Bronchial epithelial cell (primary cell): Measurements from ENCODE around the gene DDX51. TPM values are rescaled to one million over a fixed set of nuclear protein-coding genes. Genes with fewer than 3 reads are reported as not detected.

Experiments
- DNase-seq: peaks from one replicate; pipeline ENCODE4 v3.0.0-alpha.2; 2010; ENCODE audit warnings: low read depth
- FAIRE-seq: peaks from 2 replicates; lab custom pipeline; 2011; peaks lifted over from hg19 to GRCh38; lab: Jason Lieb, UNC
- H3K27me3 ChIP-seq: 2 replicates; pipeline ENCODE4 v1.5.1; 2011; ENCODE audit warnings: low read length; ENCODE audit not compliant: control insufficient read depth, insufficient read depth
- H3K36me3 ChIP-seq: 2 replicates; pipeline ENCODE4 v1.5.1; 2011; ENCODE audit warnings: low read length; ENCODE audit not compliant: control insufficient read depth, insufficient read depth
- H3K4me3 ChIP-seq: 2 replicates; pipeline ENCODE4 v1.5.1; 2011; ENCODE audit warnings: mild to moderate bottlenecking, low read depth, low read length, control low read depth
- total RNA-seq: library from RNA; depleted of rRNA; stranded (reverse); fragments of >200 nt; gene quantifications from 2 replicates; pipeline ENCODE4 v1.2.1, GENCODE V29; 2014
- TF ChIP-seq, protein P1 (sequence below): IDR thresholded peaks from 2 replicates; pipeline ENCODE4 v1.5.1; 2011; ENCODE audit warnings: mild to moderate bottlenecking, moderate library complexity, low read length, control low read depth, inconsistent platforms; ENCODE audit not compliant: insufficient read depth, severe bottlenecking

DDX51 gene
- total RNA-seq, 1 donor from 2014 or later = 10.0 TPM

DNA sequence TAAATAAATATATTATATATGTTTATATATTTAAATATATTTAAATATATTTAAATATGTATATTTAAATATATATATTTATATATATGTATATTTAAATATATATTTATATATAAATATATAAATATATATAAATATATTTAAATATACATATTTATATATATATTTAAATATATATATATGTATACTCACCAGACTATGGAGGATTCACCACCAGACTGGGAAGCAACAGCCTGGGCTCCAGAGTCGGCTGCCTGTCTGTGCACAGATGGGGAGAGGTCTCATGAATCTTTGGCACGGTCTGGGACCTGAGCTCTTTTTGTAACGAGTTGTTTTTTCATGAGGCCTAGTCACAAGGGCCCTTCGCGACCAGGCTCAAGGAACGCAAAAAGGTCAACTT is 21.5 kb upstream of the DDX51 start:
- FAIRE-seq (no peak), DNase-seq (no peak)

GRCh38 chr12:132164426-132164825 is 20.3 kb upstream of the DDX51 start:
- no peak overlapping the region for H3K4me3 ChIP-seq
- no peak for FAIRE-seq
- H3K27me3 ChIP-seq = no peaks in the 10 kb centered on the region
- DNase-seq = no peak
- TF ChIP-seq, protein P1, sequence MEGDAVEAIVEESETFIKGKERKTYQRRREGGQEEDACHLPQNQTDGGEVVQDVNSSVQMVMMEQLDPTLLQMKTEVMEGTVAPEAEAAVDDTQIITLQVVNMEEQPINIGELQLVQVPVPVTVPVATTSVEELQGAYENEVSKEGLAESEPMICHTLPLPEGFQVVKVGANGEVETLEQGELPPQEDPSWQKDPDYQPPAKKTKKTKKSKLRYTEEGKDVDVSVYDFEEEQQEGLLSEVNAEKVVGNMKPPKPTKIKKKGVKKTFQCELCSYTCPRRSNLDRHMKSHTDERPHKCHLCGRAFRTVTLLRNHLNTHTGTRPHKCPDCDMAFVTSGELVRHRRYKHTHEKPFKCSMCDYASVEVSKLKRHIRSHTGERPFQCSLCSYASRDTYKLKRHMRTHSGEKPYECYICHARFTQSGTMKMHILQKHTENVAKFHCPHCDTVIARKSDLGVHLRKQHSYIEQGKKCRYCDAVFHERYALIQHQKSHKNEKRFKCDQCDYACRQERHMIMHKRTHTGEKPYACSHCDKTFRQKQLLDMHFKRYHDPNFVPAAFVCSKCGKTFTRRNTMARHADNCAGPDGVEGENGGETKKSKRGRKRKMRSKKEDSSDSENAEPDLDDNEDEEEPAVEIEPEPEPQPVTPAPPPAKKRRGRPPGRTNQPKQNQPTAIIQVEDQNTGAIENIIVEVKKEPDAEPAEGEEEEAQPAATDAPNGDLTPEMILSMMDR = no peak
- no peaks in the 10 kb centered on the region for H3K36me3 ChIP-seq

More for the DNA sequence above, 21.5 kb upstream of the DDX51 start:
- TF ChIP-seq, protein P1 = no peak
- H3K4me3 ChIP-seq = no peak overlapping the region
- H3K36me3 ChIP-seq = no peaks in the 10 kb centered on the region
- H3K27me3 ChIP-seq = no peaks in the 10 kb centered on the region

DNA sequence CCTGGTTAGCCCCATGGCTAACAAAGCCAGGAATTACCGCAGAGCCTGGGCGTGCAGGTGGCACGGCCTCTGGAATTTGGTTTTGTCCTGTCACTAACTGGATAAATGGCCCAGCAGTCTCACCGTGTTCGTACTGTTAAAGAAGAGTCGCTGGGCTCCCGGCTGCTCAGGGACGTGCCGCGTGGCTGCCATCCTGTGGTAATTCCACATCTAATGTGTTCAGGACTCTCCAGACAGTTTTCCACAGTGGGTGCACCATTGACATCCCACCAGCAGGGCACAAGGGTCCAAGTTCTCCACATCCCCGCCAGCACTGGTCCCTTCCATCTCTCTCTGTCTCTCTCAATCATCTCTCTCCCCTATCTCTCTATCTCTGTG is 19.8 kb upstream of the DDX51 start:
- Histone ChIP-seq H3K27me3 (no peaks in the 10 kb centered on the region), H3K4me3 (no peak overlapping the region), H3K36me3 (no peaks in the 10 kb centered on the region)
- FAIRE-seq (no peak), DNase-seq (no peak)
- TF ChIP-seq, protein P1 = peak; percentile 17

GRCh38 chr12:132163041-132163910 is 19.2 kb upstream of the DDX51 start:
- Histone ChIP-seq H3K27me3 (no peaks in the 10 kb centered on the region), H3K36me3 (no peaks in the 10 kb centered on the region), H3K4me3 (no peak overlapping the region)
- DNase-seq (no peak), FAIRE-seq (no peak)
- TF ChIP-seq, protein P1 = no peak

- FAIRE-seq = no peak
- Histone ChIP-seq H3K36me3 (no peaks in the 10 kb centered on the region), H3K4me3 (no peak overlapping the region), H3K27me3 (no peaks in the 10 kb centered on the region)
- TF ChIP-seq, protein P1 = no peak
- DNase-seq = no peak
Observed at GRCh38 chr12:132162508-132163031, 18.5 kb upstream of the DDX51 start.
